NCI-H345 (cell line): ENCODE results near the gene UAP1.
"Not testable (repeated sequence)": the region's sequence is repeated elsewhere in the genome, so short reads cannot be mapped to it uniquely, and the experiment has no call there.

Source experiments
- DNase-seq: peaks from one replicate; lab custom pipeline; 2025; lab: John Stamatoyannopoulos, UW

The UAP1 gene

DNA sequence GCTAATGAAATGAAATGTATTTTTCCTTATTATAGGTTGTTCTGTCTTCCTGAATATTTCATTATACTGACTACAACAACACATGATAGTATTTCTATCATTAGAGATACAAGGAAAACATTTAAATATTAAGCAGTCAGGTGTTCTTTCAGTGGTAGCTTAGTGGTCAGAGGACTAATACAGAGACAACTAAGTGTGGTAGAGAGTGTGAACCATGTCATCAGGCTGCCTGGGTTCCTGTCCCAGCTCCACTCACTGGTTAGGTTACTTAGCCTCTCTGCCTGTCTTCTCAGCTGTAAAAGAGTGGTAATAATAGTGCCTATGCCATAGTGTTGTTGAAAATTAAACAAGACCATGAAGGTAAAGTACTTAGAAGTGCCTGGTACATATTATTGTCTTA is 3.9 kb downstream of the UAP1 start:
- DNase-seq = no peak

DNA sequence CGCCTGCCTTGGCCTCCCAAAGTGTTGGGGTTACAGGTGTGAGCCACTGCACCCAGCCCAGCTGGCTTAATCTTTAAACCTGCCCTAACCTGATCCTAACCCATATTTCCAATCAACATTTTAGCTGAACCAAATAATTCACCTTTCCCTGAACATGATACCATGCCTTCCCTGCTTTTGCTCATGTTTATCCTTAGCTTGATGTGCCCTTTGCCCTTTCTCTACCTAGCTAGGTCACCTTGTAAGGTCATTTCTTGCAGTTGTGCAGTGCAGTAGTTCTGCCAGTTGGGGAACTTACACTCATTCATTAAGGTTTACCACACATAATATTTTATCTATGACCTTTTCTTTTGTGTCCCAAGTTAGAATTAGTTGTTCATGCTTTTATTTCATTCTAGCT is 5.3 kb downstream of the UAP1 start:
- DNase-seq = no peak

GRCh38 chr1:162568802-162569201 is 7.3 kb downstream of the UAP1 start:
- no peak for DNase-seq

DNA sequence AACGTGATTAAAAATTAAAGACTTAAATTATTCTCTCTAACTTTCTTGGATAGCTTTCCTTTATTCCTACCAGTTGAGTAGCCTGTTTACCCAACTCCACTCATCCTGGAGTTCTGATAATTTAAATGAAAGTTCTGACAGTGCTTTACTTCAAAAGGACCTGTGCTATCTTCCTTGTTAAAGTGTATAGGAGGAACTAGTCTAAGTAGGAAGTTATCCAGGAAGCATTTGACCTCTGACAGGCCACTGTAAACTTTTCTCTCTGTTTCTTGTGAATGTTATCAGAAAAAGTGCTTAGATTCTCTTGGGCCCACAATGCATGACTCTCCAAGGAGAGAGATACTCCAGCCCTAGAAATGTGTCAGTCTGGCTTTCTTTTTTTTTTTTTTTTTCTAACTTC is 9.2 kb downstream of the UAP1 start:
- no peak for DNase-seq

- not testable (repeated sequence) for DNase-seq
Observed at GRCh38 chr1:162571121-162571520, 9.6 kb downstream of the UAP1 start.

GRCh38 chr1:162571696-162572095 is 10.2 kb downstream of the UAP1 start:
- DNase-seq = peak; percentile 24

GRCh38 chr1:162573136-162573535 is 11.6 kb downstream of the UAP1 start:
- DNase-seq = no peak

GRCh38 chr1:162578071-162578700 is 16.7 kb downstream of the UAP1 start:
- DNase-seq = no peak

DNA sequence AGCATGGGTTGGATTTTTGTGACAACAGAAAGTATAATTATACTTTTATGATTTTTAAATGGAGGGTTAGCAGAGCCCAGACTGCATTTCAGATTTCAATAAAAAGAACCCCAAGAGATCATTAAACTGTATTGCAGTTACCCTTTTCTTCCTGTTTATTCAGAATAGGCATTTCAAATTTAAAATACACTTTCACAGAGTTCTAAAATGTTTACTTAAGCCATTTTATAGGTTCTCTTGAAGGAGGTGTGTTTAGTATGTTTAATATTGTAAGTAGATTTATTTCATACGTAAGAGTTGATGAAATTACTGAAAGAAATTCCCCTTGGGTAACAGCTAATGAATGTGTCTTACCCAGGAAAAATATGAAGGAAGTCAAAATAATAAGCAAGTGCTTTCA is 17.4 kb downstream of the UAP1 start:
- no peak for DNase-seq

DNA sequence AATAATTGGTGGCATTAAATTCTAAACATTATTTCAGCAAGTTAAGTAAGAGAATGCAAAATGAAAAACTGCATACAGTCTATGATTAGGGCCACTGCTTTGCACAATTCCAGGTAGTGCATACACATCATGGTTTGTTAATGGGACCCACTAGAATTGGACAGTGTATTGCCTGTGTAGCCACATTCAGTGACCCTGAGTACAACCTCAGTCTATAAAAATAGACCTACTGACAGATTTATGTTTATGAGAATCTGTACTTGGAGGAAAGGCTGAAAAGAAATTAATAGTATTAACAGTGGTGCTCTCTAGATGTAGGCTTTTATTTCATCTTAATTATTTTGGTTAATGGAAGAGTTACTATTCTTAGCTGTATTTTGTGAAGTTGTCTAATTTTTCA is 18.8 kb downstream of the UAP1 start:
- DNase-seq = no peak

DNA sequence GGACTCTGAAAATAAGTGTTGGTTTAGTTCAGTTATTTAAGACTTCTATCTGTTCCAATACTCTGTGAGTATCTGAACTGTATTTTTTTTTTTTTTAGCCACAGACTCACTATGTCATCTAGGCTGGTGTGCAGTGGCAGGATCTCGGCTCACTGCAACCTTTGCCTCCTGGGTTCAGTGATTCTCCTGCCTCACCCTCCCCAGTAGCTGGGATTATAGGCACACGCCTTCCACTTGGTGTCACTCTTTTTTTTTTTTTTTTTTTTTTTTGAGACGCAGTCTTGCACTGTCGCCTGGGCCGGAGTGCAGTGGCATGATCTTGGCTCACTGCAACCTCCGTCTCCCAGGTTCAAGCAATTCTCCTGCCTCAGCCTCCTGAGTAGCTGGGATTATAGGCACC is 21.4 kb downstream of the UAP1 start:
- not testable (repeated sequence) for DNase-seq

DNA sequence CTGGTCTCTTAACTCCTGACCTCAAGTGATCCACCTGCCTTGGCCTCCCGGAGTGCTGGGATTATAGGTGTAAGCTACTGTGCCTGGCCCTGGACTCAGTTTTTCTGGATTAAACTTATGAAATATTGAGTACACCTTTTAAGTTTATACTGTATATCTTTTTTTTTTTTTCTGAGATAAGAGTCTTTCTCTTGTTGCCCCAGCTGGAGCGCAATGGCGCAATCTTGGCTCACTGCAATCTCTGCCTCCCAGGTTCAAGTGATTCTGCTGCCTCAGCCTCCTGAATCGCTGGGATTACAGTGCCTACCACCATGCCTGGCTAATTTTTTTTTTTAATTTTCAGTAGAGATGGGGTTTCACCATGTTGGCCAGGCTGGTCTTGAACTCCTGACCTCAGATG is 23.6 kb downstream of the UAP1 start:
- DNase-seq = not testable (repeated sequence)

DNA sequence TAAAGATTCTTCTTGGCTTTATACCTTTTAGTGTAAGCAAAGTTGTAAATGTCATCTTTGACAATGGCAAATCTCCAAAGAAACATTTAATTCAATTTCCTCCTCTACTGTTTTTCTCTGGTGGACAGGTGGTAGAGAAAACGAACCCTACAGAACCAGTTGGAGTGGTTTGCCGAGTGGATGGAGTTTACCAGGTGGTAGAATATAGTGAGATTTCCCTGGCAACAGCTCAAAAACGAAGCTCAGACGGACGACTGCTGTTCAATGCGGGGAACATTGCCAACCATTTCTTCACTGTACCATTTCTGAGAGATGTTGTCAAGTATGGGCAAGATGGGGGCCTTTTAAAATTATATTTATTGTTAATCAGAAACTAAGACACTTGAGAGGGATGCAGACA is 25.8 kb downstream of the UAP1 start:
- DNase-seq = no peak

DNA sequence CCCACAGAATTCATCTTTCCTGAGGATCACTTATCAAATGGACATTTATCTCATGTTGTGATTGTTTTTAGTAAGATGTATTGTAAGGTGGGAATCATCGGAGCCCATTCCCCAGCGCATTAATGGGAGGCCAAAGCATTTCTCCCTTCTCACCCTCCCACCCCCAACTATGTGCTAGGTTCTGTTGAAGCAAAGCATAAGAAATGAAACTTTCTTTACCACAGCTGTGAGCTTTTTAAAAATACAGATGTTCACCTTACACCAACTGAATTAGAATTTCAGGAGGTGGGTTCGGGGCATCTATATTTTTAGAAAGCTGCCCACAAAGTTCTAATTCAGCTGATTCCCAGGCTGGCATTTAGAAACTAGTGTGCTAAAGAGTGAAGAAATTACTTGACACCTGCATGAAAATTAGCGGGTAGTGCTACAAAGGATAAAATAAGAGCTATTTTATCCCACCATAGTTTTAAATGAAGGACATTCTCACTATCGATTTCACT is 26.3 kb downstream of the UAP1 start:
- no peak for DNase-seq

- DNase-seq = no peak
Observed at GRCh38 chr1:162590101-162590500, 28.6 kb downstream of the UAP1 start.

DNA sequence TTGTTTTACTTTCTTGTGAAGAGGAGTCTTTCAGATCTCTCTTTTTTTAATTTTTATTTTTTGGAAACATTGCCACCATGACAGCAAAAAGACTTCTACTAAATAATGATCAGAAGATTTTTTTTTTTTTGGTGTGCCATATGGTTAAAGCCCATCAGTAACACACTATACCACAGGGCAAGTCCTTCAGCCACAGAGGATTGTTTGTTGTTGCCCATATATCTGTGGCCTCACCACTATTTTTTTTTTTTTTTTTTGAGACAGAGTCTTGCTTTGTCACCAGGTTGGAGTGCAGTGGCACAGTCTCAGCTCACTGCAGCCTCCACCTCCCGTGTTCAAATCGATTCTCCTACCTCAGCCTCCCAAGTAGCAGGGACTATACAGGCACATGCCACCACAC is 29.2 kb downstream of the UAP1 start:
- DNase-seq = no peak

- no peak for DNase-seq
Observed at GRCh38 chr1:162596514-162597170, 35.1 kb downstream of the UAP1 start.

DNA sequence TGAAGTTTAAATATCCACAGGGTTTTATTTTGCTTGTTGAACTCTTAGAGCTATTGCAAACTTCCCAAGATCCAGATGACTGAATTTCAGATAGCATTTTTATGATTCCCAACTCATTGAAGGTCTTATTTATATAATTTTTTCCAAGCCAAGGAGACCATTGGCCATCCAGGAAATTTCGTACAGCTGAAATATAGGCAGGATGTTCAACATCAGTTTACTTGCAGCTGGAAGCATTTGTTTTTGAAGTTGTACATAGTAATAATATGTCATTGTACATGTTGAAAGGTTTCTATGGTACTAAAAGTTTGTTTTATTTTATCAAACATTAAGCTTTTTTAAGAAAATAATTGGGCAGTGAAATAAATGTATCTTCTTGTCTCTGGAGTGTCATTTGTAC is 37.9 kb downstream of the UAP1 start:
- DNase-seq = no peak

DNA sequence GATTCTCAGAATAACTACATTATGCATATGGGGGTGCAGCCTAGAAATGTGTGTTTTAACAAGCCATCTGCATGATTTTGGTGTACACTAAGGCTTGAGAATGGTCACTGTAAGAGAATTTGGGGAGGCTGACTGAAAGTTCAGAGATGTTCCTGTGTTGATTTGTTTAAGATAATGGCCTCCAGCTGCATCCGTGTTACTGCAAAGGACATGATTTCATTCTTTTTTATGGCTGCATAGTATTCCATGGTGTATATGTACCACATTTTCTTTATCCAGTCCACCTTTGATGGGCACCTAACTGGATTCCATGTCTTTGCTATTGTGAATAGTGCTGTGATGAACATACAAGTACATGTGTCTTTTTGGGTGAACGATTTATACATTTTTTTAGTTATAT is 41.6 kb downstream of the UAP1 start:
- DNase-seq = not testable (repeated sequence)

- DNase-seq = no peak
Observed at GRCh38 chr1:162605225-162605927, 43.9 kb downstream of the UAP1 start.

GRCh38 chr1:162609306-162609705 is 47.8 kb downstream of the UAP1 start:
- no peak for DNase-seq

DNA sequence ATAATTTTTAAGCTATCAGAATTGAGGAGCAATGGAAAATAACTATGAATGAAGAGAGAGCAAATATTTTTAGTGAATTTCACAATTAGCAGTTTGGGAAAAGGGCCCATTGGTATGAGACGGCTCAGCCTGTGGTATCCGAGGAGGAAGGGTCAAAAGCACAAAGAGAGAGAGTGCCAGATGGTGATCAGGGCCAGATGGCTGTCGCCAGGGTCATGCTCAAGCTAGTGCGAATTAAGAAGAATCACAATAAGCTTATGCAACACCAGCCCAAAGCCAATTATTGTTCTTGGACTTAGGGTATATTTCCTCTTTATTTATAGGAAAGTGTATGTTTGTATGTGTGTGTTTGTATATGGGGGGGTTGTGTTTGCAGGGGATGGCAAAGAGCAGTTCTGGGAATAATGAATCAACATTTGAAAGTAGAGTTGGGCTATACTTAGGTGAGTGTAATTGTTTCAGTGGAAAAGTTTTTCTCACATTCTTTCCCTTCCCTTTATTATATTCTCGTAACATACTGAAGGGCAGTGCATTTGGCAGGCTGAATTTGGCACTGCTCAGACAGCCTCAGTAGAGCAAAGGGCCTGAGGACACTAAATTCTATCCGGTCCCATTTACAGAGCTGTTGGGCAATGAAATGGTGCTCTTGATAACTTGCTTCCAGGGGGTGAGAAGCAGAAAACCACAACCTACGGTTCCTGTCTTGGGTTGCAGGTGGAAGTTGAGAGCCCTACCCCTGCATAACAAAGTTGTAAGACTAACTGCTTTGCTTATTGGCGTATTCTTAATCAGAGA is 51.3 kb downstream of the UAP1 start:
- no peak for DNase-seq
